ENCODE measurements around the gene SEMA5A.

SEMA5A gene

GRCh38 chr5:9020996-9021395 lies 524.9 kb downstream of the SEMA5A start:
- Histone ChIP-seq H2BK12ac (ENCODE audit: low read length) (no peak overlapping the region), H2AFZ (ENCODE audit: low read length) (no peak overlapping the region)
- no peak for DNase-seq (ENCODE audit: low spot score)

GRCh38 chr5:9015937-9016270 lies 530.0 kb downstream of the SEMA5A start:
- peaks cover 0 to 4% of the 10 kb centered on the region in 2 donors for H3K9me3 ChIP-seq (replicated peaks in 1 of 2; ENCODE audit: control insufficient read depth in 2 of 2, insufficient read depth in 1 of 2, low read depth in 1 of 2, low read length in 2 of 2)
- no peak overlapping the region for H2AK5ac ChIP-seq (ENCODE audit: low read depth, low read length)
- H3K4me2 ChIP-seq (ENCODE audit: insufficient read depth, low read length, poor library complexity, severe bottlenecking): no peak overlapping the region
- no peak overlapping the region for H3K23ac ChIP-seq (ENCODE audit: low read depth, low read length, poor library complexity)
- no peak overlapping the region for H3K14ac ChIP-seq (ENCODE audit: low read length)
- no peaks in the 10 kb centered on the region for H3K36me3 ChIP-seq (replicated peaks in 1 of 2; ENCODE audit: control insufficient read depth in 2 of 2, insufficient read depth in 2 of 2, low read length in 2 of 2)
- H3K4me3 ChIP-seq (ENCODE audit: low read length in 2 of 2): no peak overlapping the region
- H3K27ac ChIP-seq (replicated peaks; ENCODE audit: low read length): no peak overlapping the region
- no peak overlapping the region for H2BK15ac ChIP-seq (ENCODE audit: low read length)
- peaks cover 2 to 11% of the 10 kb centered on the region in 2 donors for H3K4me1 ChIP-seq (ENCODE audit: control insufficient read depth in 2 of 2, insufficient read depth in 1 of 2, low read depth in 1 of 2, low read length in 2 of 2)
- H3K4ac ChIP-seq (ENCODE audit: low read length): no peak overlapping the region
- no peak overlapping the region for H2BK12ac ChIP-seq (ENCODE audit: low read length)
- no peak overlapping the region for H4K8ac ChIP-seq (ENCODE audit: low read depth, low read length)
- H3K18ac ChIP-seq (ENCODE audit: low read length): no peak overlapping the region
- H3K79me1 ChIP-seq (ENCODE audit: low read depth, low read length): no peaks in the 10 kb centered on the region
- WGBS, 2 donors (ENCODE audit: extremely low coverage in 2 of 2, insufficient read length in 2 of 2, insufficient replicate concordance in 1 of 2): no CpG with 5 or more reads among the region's 2 CpGs
- no peaks in the 10 kb centered on the region for H3K27me3 ChIP-seq (ENCODE audit: control insufficient read depth in 3 of 3, insufficient read depth in 3 of 3, low read depth in 1 of 3, low read length in 3 of 3)
- no peak overlapping the region for H2BK120ac ChIP-seq (ENCODE audit: low read depth, low read length)
- H4K91ac ChIP-seq (ENCODE audit: low read depth, low read length, poor library complexity): no peak overlapping the region
- no peak overlapping the region for H3K9ac ChIP-seq (ENCODE audit: low read depth, low read length, poor library complexity)
- no peak for DNase-seq (ENCODE audit: low spot score)
- H2AFZ ChIP-seq (ENCODE audit: low read length): no peak overlapping the region
- H2BK5ac ChIP-seq (ENCODE audit: low read length): no peak overlapping the region

More at GRCh38 chr5:9020996-9021395, 524.9 kb downstream of the SEMA5A start:
- Histone ChIP-seq H3K4me3 (ENCODE audit: low read length in 2 of 2) (no peak overlapping the region), H3K18ac (ENCODE audit: low read length) (no peak overlapping the region), H3K4me2 (ENCODE audit: insufficient read depth, low read length, poor library complexity, severe bottlenecking) (no peak overlapping the region), H3K14ac (ENCODE audit: low read length) (no peak overlapping the region), H4K8ac (ENCODE audit: low read depth, low read length) (no peak overlapping the region), H3K27ac (replicated peaks; ENCODE audit: low read length) (no peak overlapping the region), H3K4ac (ENCODE audit: low read length) (no peak overlapping the region), H3K36me3 (replicated peaks in 1 of 2; ENCODE audit: control insufficient read depth in 2 of 2, insufficient read depth in 2 of 2, low read length in 2 of 2) (no peaks in the 10 kb centered on the region), H2BK120ac (ENCODE audit: low read depth, low read length) (no peak overlapping the region), H3K79me1 (ENCODE audit: low read depth, low read length) (no peaks in the 10 kb centered on the region), H2BK5ac (ENCODE audit: low read length) (no peak overlapping the region), H3K23ac (ENCODE audit: low read depth, low read length, poor library complexity) (no peak overlapping the region), H2AK5ac (ENCODE audit: low read depth, low read length) (no peak overlapping the region), H3K9ac (ENCODE audit: low read depth, low read length, poor library complexity) (no peak overlapping the region), H4K91ac (ENCODE audit: low read depth, low read length, poor library complexity) (no peak overlapping the region), H3K4me1 (ENCODE audit: control insufficient read depth in 2 of 2, insufficient read depth in 1 of 2, low read depth in 1 of 2, low read length in 2 of 2) (peaks cover under 1 to 7% of the 10 kb centered on the region in 2 donors), H3K9me3 (replicated peaks in 1 of 2; ENCODE audit: control insufficient read depth in 2 of 2, insufficient read depth in 1 of 2, low read depth in 1 of 2, low read length in 2 of 2) (peaks cover 8 to 18% of the 10 kb centered on the region in 2 donors), H2BK15ac (ENCODE audit: low read length) (no peak overlapping the region), H3K27me3 (ENCODE audit: control insufficient read depth in 3 of 3, insufficient read depth in 3 of 3, low read depth in 1 of 3, low read length in 3 of 3) (peaks cover 0 to 1% (median 0%) of the 10 kb centered on the region in 3 experiments)
- WGBS, 2 donors (ENCODE audit: extremely low coverage in 2 of 2, insufficient read length in 2 of 2, insufficient replicate concordance in 1 of 2): no CpG with 5 or more reads among the region's 1 CpG

GRCh38 chr5:9015260-9015936 lies 530.5 kb downstream of the SEMA5A start:
- no peak overlapping the region for H3K27ac ChIP-seq (replicated peaks; ENCODE audit: low read length)
- no CpG with 5 or more reads among the region's 5 CpGs for WGBS, 2 donors (ENCODE audit: extremely low coverage in 2 of 2, insufficient read length in 2 of 2, insufficient replicate concordance in 1 of 2)

GRCh38 chr5:9013147-9013546 lies 532.7 kb downstream of the SEMA5A start:
- no peak for DNase-seq (ENCODE audit: low spot score)
- Histone ChIP-seq H2BK15ac (ENCODE audit: low read length) (no peak overlapping the region), H3K9me3 (replicated peaks in 1 of 2; ENCODE audit: control insufficient read depth in 2 of 2, insufficient read depth in 1 of 2, low read depth in 1 of 2, low read length in 2 of 2) (peaks cover 0 to 2% of the 10 kb centered on the region in 2 donors), H2BK120ac (ENCODE audit: low read depth, low read length) (no peak overlapping the region), H2AK5ac (ENCODE audit: low read depth, low read length) (no peak overlapping the region), H2BK12ac (ENCODE audit: low read length) (no peak overlapping the region), H3K27me3 (ENCODE audit: control insufficient read depth in 3 of 3, insufficient read depth in 3 of 3, low read depth in 1 of 3, low read length in 3 of 3) (peaks cover 0 to 3% (median 0%) of the 10 kb centered on the region in 3 experiments), H3K4me3 (ENCODE audit: low read length in 2 of 2) (no peak overlapping the region), H3K27ac (replicated peaks; ENCODE audit: low read length) (no peak overlapping the region), H3K14ac (ENCODE audit: low read length) (no peak overlapping the region), H4K8ac (ENCODE audit: low read depth, low read length) (no peak overlapping the region), H3K79me1 (ENCODE audit: low read depth, low read length) (no peaks in the 10 kb centered on the region), H3K4ac (ENCODE audit: low read length) (no peak overlapping the region), H2AFZ (ENCODE audit: low read length) (no peak overlapping the region), H3K23ac (ENCODE audit: low read depth, low read length, poor library complexity) (no peak overlapping the region), H2BK5ac (ENCODE audit: low read length) (no peak overlapping the region), H4K91ac (ENCODE audit: low read depth, low read length, poor library complexity) (no peak overlapping the region), H3K9ac (ENCODE audit: low read depth, low read length, poor library complexity) (no peak overlapping the region), H3K4me2 (ENCODE audit: insufficient read depth, low read length, poor library complexity, severe bottlenecking) (no peak overlapping the region), H3K36me3 (replicated peaks in 1 of 2; ENCODE audit: control insufficient read depth in 2 of 2, insufficient read depth in 2 of 2, low read length in 2 of 2) (no peaks in the 10 kb centered on the region), H3K18ac (ENCODE audit: low read length) (no peak overlapping the region), H3K4me1 (ENCODE audit: control insufficient read depth in 2 of 2, insufficient read depth in 1 of 2, low read depth in 1 of 2, low read length in 2 of 2) (peaks cover 2 to 4% of the 10 kb centered on the region in 2 donors)
- WGBS, 2 donors (ENCODE audit: extremely low coverage in 2 of 2, insufficient read length in 2 of 2, insufficient replicate concordance in 1 of 2): no CpG with 5 or more reads among the region's 6 CpGs

More at GRCh38 chr5:9015260-9015936, 530.5 kb downstream of the SEMA5A start:
- H3K18ac ChIP-seq (ENCODE audit: low read length): no peak overlapping the region
- no peak overlapping the region for H2BK120ac ChIP-seq (ENCODE audit: low read depth, low read length)
- no peak overlapping the region for H3K9ac ChIP-seq (ENCODE audit: low read depth, low read length, poor library complexity)
- peaks cover 0 to under 1% of the 10 kb centered on the region in 2 donors for H3K9me3 ChIP-seq (replicated peaks in 1 of 2; ENCODE audit: control insufficient read depth in 2 of 2, insufficient read depth in 1 of 2, low read depth in 1 of 2, low read length in 2 of 2)
- H2AK5ac ChIP-seq (ENCODE audit: low read depth, low read length): no peak overlapping the region
- H4K91ac ChIP-seq (ENCODE audit: low read depth, low read length, poor library complexity): no peak overlapping the region
- H2BK12ac ChIP-seq (ENCODE audit: low read length): no peak overlapping the region
- no peak overlapping the region for H2BK5ac ChIP-seq (ENCODE audit: low read length)
- no peak for DNase-seq (ENCODE audit: low spot score)
- H3K14ac ChIP-seq (ENCODE audit: low read length): no peak overlapping the region
- H3K36me3 ChIP-seq (replicated peaks in 1 of 2; ENCODE audit: control insufficient read depth in 2 of 2, insufficient read depth in 2 of 2, low read length in 2 of 2): no peaks in the 10 kb centered on the region
- H3K79me1 ChIP-seq (ENCODE audit: low read depth, low read length): no peaks in the 10 kb centered on the region
- no peak overlapping the region for H2AFZ ChIP-seq (ENCODE audit: low read length)
- no peak overlapping the region for H3K4me3 ChIP-seq (ENCODE audit: low read length in 2 of 2)
- no peak overlapping the region for H3K23ac ChIP-seq (ENCODE audit: low read depth, low read length, poor library complexity)
- H4K8ac ChIP-seq (ENCODE audit: low read depth, low read length): no peak overlapping the region
- H2BK15ac ChIP-seq (ENCODE audit: low read length): no peak overlapping the region
- H3K4ac ChIP-seq (ENCODE audit: low read length): no peak overlapping the region
- no peaks in the 10 kb centered on the region for H3K27me3 ChIP-seq (ENCODE audit: control insufficient read depth in 3 of 3, insufficient read depth in 3 of 3, low read depth in 1 of 3, low read length in 3 of 3)
- peaks cover 2 to 11% of the 10 kb centered on the region in 2 donors for H3K4me1 ChIP-seq (ENCODE audit: control insufficient read depth in 2 of 2, insufficient read depth in 1 of 2, low read depth in 1 of 2, low read length in 2 of 2)
- H3K4me2 ChIP-seq (ENCODE audit: insufficient read depth, low read length, poor library complexity, severe bottlenecking): no peak overlapping the region
